GM19468 (cell line): ENCODE data around the gene STKLD1.
A peak's percentile ranks its signal among the peaks of the same experiment; 100 is the strongest.

Experiments
- ATAC-seq: cut with Tn5 transposase; IDR thresholded peaks from one replicate; pipeline ENCODE4 v1.9.1; 2021; ENCODE audit warnings: mild to moderate bottlenecking, moderate library complexity, moderate number of reproducible peaks; ENCODE audit not compliant: unreplicated experiment; ENCODE audit errors: extremely low read depth

Gene STKLD1

GRCh38 chr9:133404454-133405002 lies 28.4 kb downstream of the STKLD1 start:
- no peak for ATAC-seq

GRCh38 chr9:133405508-133406438 lies 29.6 kb downstream of the STKLD1 start:
- no peak for ATAC-seq

DNA sequence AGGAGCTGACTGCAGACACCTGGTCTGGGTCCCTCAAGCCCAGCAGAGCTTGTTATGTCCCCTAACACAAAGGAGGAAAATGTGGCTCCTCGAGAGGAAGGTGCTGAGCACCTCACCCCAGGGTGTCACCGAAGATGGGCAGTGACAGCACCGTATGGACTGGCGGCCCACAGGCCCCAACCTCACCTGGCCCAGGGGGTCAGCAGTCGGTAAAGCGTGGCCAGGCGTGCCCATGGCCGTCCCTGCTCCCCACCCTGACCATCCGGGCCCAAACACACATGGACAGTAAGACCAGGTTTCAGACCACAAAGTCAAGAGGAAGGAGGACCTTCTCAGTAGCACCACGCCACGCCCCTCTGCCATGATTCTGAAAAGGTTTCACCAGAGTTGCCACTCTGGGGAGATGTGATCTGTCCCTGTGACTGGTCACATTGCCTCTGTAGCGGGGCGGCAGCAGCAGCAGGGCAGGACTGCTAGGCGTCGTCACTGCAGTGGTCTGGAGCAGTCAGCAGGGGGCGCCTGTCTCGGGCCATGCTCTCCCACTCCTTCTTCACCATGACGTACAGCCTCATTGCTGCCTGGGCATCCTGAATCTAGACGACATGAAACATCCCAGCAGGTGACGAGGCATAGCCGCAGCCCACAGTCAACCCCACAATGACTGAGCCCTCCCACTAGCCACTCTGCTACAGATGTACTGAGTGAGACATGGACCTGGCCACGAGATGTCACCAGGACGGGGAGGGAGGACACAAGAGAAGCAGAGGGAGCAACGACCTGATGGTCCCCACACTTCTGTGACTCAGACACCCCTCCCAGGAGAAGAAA lies 30.5 kb downstream of the STKLD1 start:
- no peak for ATAC-seq

DNA sequence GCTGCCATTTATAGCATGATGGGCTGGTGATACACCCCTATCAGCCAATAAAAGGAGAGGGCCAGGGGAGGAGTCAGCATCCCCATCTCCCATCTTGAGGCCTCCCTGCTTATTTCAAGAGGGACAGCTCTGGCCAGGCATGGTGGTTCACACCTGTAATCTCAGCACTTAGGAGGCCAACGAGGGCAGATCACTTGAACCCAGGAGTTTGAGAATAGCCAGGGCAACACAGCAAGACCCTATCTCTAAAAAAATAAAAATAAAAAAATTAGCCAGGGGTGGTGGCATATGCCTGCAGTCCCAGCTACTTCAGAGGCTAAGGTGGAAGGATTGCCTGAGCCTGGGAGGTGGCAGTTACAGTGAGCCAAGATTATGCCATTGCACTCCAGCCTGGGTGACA lies 31.9 kb downstream of the STKLD1 start:
- ATAC-seq: no peak

DNA sequence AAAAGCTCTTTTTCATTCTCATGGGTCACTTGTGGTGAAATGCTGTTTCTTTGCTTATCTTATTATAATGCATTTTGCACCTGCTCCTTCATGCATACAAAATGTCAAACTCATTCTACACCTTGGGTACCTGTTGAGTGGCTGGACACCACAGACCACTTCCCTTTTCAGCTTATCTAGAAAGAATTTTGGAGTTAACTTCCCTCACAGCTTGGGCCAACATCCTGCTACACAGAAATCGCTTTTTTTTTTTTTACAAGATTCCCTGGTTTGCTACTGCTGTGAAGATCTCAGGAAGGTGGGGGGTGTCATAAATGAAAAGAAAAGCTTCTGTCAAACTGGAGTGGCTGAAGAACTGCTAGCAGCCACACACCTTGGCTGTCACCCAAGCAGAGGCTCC lies 39.0 kb downstream of the STKLD1 start:
- no peak for ATAC-seq

DNA sequence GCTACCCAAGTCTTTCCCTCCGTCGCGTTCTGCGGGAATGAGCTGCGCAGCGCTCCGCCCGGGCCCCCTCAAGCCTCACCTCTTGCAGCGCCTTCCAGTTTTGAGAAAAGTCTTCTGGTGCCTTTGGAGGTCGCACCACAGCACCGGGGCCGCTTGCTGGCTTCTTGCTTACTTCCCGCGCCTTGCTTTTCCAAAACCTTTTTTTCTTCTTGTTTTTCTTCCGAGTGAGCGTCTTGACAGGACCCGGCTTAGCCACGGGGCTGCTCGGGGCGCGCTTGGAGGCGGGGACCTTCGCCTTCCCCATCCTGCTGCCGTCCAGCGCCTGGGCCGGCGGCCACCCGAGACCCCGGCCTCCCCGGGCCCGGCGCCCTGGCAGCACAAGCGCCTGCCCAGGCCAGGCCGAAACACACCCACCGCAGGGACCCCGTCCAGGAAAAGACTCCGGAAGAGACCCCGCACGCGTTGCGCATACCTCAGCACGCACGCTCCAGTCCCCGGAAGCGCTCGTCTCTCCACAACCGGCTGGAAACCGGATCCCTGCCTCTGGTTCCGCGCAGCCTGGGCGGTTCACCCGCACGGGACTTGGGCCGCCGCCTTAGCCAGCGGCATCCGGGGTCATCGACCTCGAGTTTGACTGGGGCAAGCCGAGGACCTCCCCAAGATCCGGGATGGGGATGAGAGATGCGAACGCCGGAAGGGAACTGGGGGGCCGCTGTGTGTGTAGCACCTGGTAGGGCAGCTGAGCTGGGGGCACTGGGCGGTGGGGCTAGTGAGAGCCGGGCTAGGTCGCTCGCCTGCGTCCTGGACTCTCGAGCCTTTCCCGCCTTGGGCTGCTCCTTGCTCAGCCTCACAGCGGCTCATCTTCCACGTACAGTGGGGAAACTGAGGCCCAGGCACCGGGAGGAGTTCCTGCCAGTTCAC lies 41.6 kb downstream of the STKLD1 start, which contains the start of gene REXO4:
TSS of gene REXO4 (minus strand) at position 470 of the 921 bp plus-strand sequence. CDS start at position 304, 166 bp downstream.
- peak; percentile 44 for ATAC-seq

DNA sequence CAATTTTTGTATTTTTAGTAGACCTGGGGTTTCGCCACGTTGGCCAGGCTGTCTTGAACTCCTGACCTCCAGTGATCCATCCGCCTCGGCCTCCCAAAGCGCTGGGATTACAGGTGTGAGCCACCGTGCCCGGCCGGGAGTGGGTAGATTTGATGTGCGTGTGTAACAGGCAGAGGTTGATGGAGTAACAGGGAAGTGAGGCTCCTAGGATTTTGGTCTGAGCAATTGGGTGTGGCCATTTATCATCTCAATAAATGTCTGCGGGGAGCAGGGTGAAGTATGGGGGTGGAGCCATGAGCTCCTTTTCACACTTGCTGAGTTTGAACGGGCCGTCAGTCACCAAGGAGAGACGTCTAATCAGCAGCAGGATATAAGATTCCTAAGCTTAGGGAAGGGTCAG lies 42.8 kb downstream of the STKLD1 start:
- ATAC-seq: no peak

- ATAC-seq: no peak
Observed at GRCh38 chr9:133420392-133420827, 44.2 kb downstream of the STKLD1 start.

DNA sequence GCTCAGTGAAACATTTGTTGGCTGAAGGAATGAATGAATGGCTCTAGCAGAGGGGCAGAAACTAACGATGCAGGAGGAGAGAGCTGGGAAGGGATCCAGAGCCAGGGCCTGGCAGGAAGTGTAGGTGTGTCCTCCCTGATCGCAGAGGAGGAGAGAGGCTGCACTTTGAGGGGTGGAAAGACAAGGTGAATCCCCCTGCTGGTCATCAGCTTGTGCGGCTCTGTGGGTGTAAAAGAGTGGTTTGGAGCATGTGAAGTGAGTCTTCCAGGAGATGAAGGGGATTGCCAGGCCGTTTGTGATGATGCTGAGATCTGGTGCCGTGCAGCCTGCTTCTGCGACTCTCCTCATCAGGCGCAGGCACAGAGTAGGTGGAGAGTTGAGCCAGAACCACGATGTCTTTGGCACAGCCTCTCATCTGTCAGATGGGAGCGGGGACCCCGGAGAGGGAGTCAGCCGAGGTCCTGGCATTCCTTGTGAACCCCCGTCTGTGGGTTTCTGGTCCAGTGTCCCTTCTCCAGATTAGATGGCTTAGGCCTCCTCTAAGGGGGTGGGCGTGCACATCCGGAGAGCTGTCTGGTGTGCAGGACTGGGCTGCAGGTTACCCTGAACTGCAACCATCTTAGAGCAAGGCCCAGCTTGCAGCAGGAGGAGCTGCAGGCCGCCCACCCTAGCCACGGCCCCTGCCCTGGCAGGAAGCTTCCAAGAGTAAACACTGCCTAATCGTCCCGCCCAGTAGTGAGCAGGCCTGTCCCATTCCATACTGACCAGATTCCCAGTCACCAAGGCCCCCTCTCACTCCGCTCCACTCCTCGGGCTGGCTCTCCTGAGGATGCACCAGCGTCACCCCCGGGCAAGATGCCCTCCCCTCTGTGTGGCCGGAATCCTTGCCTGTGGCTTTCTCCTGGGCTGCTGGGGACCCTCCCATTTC lies 45.7 kb downstream of the STKLD1 start, which contains the start of gene ADAMTS13:
TSS of gene ADAMTS13 (plus strand) at position 753 of the 928 bp plus-strand sequence. CDS start at position 830, 77 bp downstream.
- ATAC-seq: no peak

DNA sequence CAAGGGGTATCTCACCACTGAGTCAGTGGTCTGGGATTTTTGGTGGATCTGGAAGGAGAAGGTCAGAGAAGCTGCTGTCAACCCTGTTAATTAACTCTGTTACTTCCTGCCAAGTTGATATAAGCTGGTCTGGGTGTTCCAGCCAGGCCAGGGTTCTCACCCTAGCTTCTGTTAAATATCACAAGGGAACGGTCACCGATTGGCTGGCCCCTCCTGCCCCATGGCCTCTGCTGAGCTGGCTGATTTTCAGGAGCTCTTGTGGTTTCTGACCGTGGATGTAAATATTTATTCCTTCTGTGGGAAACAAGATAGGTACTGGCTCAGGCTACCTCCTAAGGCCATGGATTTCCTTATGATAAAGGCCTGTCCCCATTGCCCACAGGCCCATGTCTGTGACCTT lies 47.0 kb downstream of the STKLD1 start:
- ATAC-seq: no peak

GRCh38 chr9:133424187-133424586 lies 48.0 kb downstream of the STKLD1 start:
- no peak for ATAC-seq

DNA sequence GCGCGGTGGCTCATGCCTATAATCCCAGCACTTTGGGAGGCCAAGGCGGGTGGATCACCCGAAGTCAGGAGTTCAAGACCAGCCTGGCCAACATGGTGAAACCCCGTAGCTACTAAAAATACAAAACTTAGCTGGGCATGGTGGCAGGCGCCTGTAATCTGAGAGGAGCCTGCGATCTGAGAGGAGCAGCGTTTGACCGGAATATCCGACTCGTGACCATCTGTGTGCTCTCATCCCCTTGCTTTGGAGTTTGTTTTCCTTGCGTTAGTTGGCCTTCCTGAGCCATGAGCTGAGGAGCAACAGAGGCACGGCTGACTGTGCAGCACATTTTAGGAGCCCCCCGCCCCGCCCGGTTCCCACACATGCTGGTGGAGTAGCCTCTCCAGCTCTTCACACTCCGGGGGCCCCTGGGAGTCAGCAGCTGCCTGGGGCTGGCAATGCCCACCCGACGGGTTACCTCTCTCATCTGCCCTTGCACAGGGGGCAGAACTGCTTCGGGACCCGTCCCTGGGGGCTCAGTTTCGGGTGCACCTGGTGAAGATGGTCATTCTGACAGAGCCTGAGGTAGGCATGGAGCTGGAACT lies 49.0 kb downstream of the STKLD1 start:
- ATAC-seq: no peak

DNA sequence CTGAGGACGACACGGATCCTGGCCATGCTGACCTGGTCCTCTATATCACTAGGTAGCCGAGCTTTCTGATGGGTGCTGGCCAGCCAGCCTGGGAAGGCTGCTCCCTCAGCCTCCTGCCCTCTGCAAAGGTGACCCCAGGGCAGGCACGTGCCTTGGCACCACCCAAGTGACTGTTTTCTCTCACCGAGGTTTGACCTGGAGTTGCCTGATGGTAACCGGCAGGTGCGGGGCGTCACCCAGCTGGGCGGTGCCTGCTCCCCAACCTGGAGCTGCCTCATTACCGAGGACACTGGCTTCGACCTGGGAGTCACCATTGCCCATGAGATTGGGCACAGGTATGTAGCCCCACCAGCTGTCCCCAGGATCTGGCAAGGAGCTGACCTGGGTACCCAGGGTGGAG lies 49.8 kb downstream of the STKLD1 start:
- ATAC-seq: no peak

GRCh38 chr9:133427658-133428348 lies 51.6 kb downstream of the STKLD1 start:
- no peak for ATAC-seq

DNA sequence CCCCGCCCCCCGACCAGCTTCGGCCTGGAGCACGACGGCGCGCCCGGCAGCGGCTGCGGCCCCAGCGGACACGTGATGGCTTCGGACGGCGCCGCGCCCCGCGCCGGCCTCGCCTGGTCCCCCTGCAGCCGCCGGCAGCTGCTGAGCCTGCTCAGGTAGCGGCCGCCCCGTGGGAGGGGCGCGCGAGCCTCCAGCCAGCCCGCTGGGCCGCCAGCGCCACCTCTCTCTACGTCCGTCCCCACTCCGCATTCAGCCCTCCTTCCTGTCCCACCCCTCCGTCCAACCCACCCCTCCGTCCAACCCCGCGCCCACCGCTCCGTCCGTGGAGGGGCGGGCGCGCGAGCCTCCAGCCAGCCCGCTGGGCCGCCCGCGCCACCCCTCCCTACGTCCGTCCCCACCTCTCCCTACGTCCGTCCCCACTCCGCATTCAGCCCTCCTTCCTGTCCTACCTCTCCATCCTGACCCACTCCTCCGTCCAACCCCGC lies 52.5 kb downstream of the STKLD1 start:
- ATAC-seq: no peak

DNA sequence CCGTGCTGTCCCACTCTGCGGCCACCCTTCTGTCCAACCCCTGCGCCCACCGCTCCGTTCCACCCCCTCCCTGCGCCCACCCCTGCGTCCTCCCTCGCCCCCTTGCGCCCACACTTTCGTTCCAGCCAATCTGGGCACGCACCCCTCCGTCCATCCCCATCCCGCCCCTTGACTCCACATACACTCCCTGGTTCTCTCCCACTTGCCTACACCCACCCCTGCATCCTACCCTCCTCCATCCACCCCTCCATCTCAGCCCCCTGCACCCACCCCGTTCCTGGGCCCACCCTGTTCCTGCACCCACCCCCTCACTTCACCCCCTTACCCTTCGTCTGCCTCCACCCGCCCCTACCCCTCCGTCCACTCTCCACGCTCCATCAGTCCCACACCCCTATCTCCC lies 53.0 kb downstream of the STKLD1 start:
- no peak for ATAC-seq

- no peak for ATAC-seq
Observed at GRCh38 chr9:133429641-133430161, 53.5 kb downstream of the STKLD1 start.
